Activated B cell treated with CpG ODN at 0.5 μM for 24 hours (primary cell): ENCODE results near the gene FAM50B. TPM values are rescaled to one million over a fixed set of nuclear protein-coding genes. Genes with fewer than 3 reads are reported as not detected.

Experiments used
- ATAC-seq: fragments of 200-7000 bp; cut with Tn5 transposase; one replicate; pipeline ENCODE4 v1.10.0; 2021; ENCODE audit warnings: low read depth, mild to moderate bottlenecking, moderate library complexity
- CTCF ChIA-PET: fragments of 350-600 bp; sonication (Branson Sonifier 250); formaldehyde crosslinking; loops from one replicate; lab custom pipeline; 2021; ENCODE audit warnings: antibody characterized with exemption; lab: Charles Lee
- POLR2A ChIA-PET: fragments of 350-600 bp; sonication (Branson Sonifier 250); formaldehyde crosslinking; loops from one replicate; lab custom pipeline; 2021; ENCODE audit warnings: antibody characterized with exemption; lab: Charles Lee
- DNase-seq: peaks from one replicate; pipeline ENCODE4 v3.0.0; 2022
- H3K27ac Mint-ChIP-seq: one replicate; pipeline ENCODE4 v1.8.0; 2020; ENCODE audit warnings: mixed read lengths
- H3K27me3 Mint-ChIP-seq: one replicate; pipeline ENCODE4 v1.8.0; 2021; ENCODE audit warnings: mixed read lengths
- H3K36me3 Mint-ChIP-seq: one replicate; pipeline ENCODE4 v1.8.0; 2021; ENCODE audit warnings: low read depth, mixed read lengths
- H3K4me1 Mint-ChIP-seq: one replicate; pipeline ENCODE4 v1.8.0; 2021; ENCODE audit warnings: mixed read lengths
- H3K4me3 Mint-ChIP-seq: one replicate; pipeline ENCODE4 v1.8.0; 2020; ENCODE audit warnings: mild to moderate bottlenecking, mixed read lengths
- H3K9me3 Mint-ChIP-seq: one replicate; pipeline ENCODE4 v1.8.0; 2020; ENCODE audit warnings: mixed read lengths
- CTCF ChIP-seq: fragments of 200-600 bp; IDR thresholded peaks from one replicate; pipeline ENCODE4 v1.8.0; 2022; ENCODE audit warnings: antibody characterized with exemption, mild to moderate bottlenecking
- intact Hi-C: fragments of 100-400 bp; cut with micrococcal nuclease; formaldehyde crosslinking; loops from one replicate; pipeline ENCODE4 v1.15.1; 2024
- total RNA-seq: library from RNA; stranded (reverse); gene quantifications from 2 replicates; pipeline ENCODE4 v1.2.3, GENCODE V29; 2022

The FAM50B gene
- total RNA-seq, 1 donor from 2014 or later, result 8.1 TPM

- peaks cover 21% of the 10 kb centered on the region for H3K27me3 Mint-ChIP-seq
- H3K36me3 Mint-ChIP-seq, result no peaks in the 10 kb centered on the region
- ChIA-PET CTCF (no interaction called here), POLR2A (no interaction called here)
- no peak overlapping the region for H3K27ac Mint-ChIP-seq
- no peak for TF ChIP-seq CTCF
- DNase-seq, result no peak
- no peaks in the 10 kb centered on the region for H3K4me1 Mint-ChIP-seq
- H3K4me3 Mint-ChIP-seq, result no peak overlapping the region
- intact Hi-C loops, result no loop called here
- no peak for ATAC-seq
- H3K9me3 Mint-ChIP-seq, result no peaks in the 10 kb centered on the region
These were observed 30.2 kb downstream of the FAM50B start for GRCh38 chr6:3879194-3879952.

- POLR2A ChIA-PET, result no interaction called here
- ATAC-seq (no peak), DNase-seq (no peak)
- Mint-ChIP-seq H3K27me3 (peaks cover 21% of the 10 kb centered on the region), H3K4me1 (no peaks in the 10 kb centered on the region), H3K9me3 (no peaks in the 10 kb centered on the region), H3K27ac (no peak overlapping the region), H3K36me3 (no peaks in the 10 kb centered on the region), H3K4me3 (no peak overlapping the region)
- TF ChIP-seq CTCF, result no peak
- CTCF ChIA-PET, result no interaction called here
- intact Hi-C loops, result no loop called here
These were observed 32.7 kb downstream of the FAM50B start for GRCh38 chr6:3881711-3882421.

- ATAC-seq (no peak), DNase-seq (no peak)
- H3K4me1 Mint-ChIP-seq, result no peaks in the 10 kb centered on the region
- TF ChIP-seq CTCF, result no peak
- ChIA-PET POLR2A (no interaction called here), CTCF (no interaction called here)
- no peaks in the 10 kb centered on the region for H3K36me3 Mint-ChIP-seq
- peaks cover 21% of the 10 kb centered on the region for H3K27me3 Mint-ChIP-seq
- H3K4me3 Mint-ChIP-seq, result no peak overlapping the region
- intact Hi-C loops, result no loop called here
- no peaks in the 10 kb centered on the region for H3K9me3 Mint-ChIP-seq
- no peak overlapping the region for H3K27ac Mint-ChIP-seq
These were observed 33.3 kb downstream of the FAM50B start for GRCh38 chr6:3882431-3882830.

GRCh38 chr6:3882866-3883265, 33.7 kb downstream of the FAM50B start:
- no peak for ATAC-seq

More at GRCh38 chr6:3882866-3883265, 33.7 kb downstream of the FAM50B start:
- intact Hi-C loops, result no loop called here
- Mint-ChIP-seq H3K9me3 (no peaks in the 10 kb centered on the region), H3K4me3 (no peak overlapping the region), H3K4me1 (no peaks in the 10 kb centered on the region), H3K36me3 (no peaks in the 10 kb centered on the region), H3K27ac (no peak overlapping the region), H3K27me3 (peaks cover 21% of the 10 kb centered on the region)
- CTCF ChIA-PET, result no interaction called here
- DNase-seq, result no peak
- POLR2A ChIA-PET, result no interaction called here
- no peak for TF ChIP-seq CTCF
